WTC11 (cell line): ENCODE data around the gene GJD3. TPM values are rescaled to one million over a fixed set of nuclear protein-coding genes. Genes with fewer than 3 reads are reported as not detected.

Experiments used
- ATAC-seq: fragments of 200-7000 bp; cut with Tn5 transposase; 2 replicates; pipeline ENCODE4 v1.10.0; 2021; ENCODE audit warnings: mild to moderate bottlenecking, moderate library complexity
- CTCF ChIA-PET: fragments of 300-600 bp; sonication (Branson Sonifier 250); formaldehyde crosslinking; loops from one replicate; lab custom pipeline; 2021; ENCODE audit warnings: antibody characterized with exemption; lab: Charles Lee
- POLR2A ChIA-PET: fragments of 350-600 bp; sonication (Branson Sonifier 250); formaldehyde crosslinking; loops from one replicate; lab custom pipeline; 2021; ENCODE audit warnings: antibody characterized with exemption; lab: Charles Lee
- DNase-seq: peaks from one replicate; pipeline ENCODE4 v3.0.0; 2021; ENCODE audit warnings: low spot score
- H3K27ac Mint-ChIP-seq: 2 replicates; pipeline ENCODE4 v1.8.0; 2021; ENCODE audit warnings: mixed read lengths
- H3K27me3 Mint-ChIP-seq: 2 replicates; pipeline ENCODE4 v1.8.0; 2021; ENCODE audit warnings: low read depth, mild to moderate bottlenecking, moderate library complexity, mixed read lengths
- H3K36me3 Mint-ChIP-seq: 2 replicates; pipeline ENCODE4 v1.8.0; 2021; ENCODE audit warnings: mixed read lengths
- H3K4me1 Mint-ChIP-seq: 2 replicates; pipeline ENCODE4 v1.8.0; 2022; ENCODE audit warnings: mixed read lengths
- H3K4me3 Mint-ChIP-seq: 2 replicates; pipeline ENCODE4 v1.8.0; 2021; ENCODE audit warnings: mild to moderate bottlenecking, moderate library complexity, mixed read lengths
- H3K9me3 Mint-ChIP-seq: 2 replicates; pipeline ENCODE4 v1.8.0; 2021; ENCODE audit warnings: mixed read lengths
- CREM ChIP-seq: sonication (generic); formaldehyde crosslinking; IDR thresholded peaks from 2 replicates; pipeline ENCODE4 v1.8.1; 2022; ENCODE audit warnings: mild to moderate bottlenecking, missing genetic modification reagents, moderate library complexity
- ELF4 ChIP-seq: sonication (generic); formaldehyde crosslinking; IDR thresholded peaks from 2 replicates; pipeline ENCODE4 v1.8.1; 2022; ENCODE audit warnings: low read depth, mild to moderate bottlenecking, moderate library complexity, missing genetic modification reagents
- FOXP1 ChIP-seq: sonication (generic); formaldehyde crosslinking; IDR thresholded peaks from 2 replicates; pipeline ENCODE4 v1.8.0; 2022; ENCODE audit warnings: missing genetic modification reagents, mild to moderate bottlenecking, moderate library complexity, borderline replicate concordance
- GABPB1 ChIP-seq: sonication (generic); formaldehyde crosslinking; IDR thresholded peaks from 2 replicates; pipeline ENCODE4 v1.8.1; 2023; ENCODE audit warnings: mild to moderate bottlenecking, missing genetic modification reagents
- HMGA2 ChIP-seq: fragments of 250-450 bp; sonication (Bioruptor Pico); IDR thresholded peaks from 2 replicates; pipeline ENCODE4 v1.4.0; 2021; ENCODE audit warnings: mild to moderate bottlenecking, moderate library complexity
- JAZF1 ChIP-seq: fragments of 250-450 bp; sonication (Bioruptor Pico); IDR thresholded peaks from 2 replicates; pipeline ENCODE4 v1.9.0; 2021; ENCODE audit warnings: moderate library complexity, mild to moderate bottlenecking, inconsistent platforms
- JUN ChIP-seq: sonication (generic); formaldehyde crosslinking; IDR thresholded peaks from 2 replicates; pipeline ENCODE4 v1.8.0; 2023; ENCODE audit warnings: mild to moderate bottlenecking, missing genetic modification reagents
- KAT7 ChIP-seq: sonication (generic); formaldehyde crosslinking; IDR thresholded peaks from 2 replicates; pipeline ENCODE4 v1.8.1; 2023; ENCODE audit warnings: missing genetic modification reagents, mild to moderate bottlenecking, borderline replicate concordance
- NFE2L1 ChIP-seq: sonication (generic); formaldehyde crosslinking; IDR thresholded peaks from 2 replicates; pipeline ENCODE4 v1.8.1; 2023; ENCODE audit warnings: missing genetic modification reagents
- NFYB ChIP-seq: sonication (generic); formaldehyde crosslinking; conservative IDR thresholded peaks from 2 replicates; pipeline ENCODE4 v1.8.0; 2022; ENCODE audit warnings: low read depth, missing genetic modification reagents
- NR1H2 ChIP-seq: sonication (generic); formaldehyde crosslinking; IDR thresholded peaks from 2 replicates; pipeline ENCODE4 v1.9.0; 2021; ENCODE audit warnings: mild to moderate bottlenecking, moderate library complexity, missing genetic modification reagents
- OVOL2 ChIP-seq: fragments of 250-450 bp; sonication (Bioruptor Pico); IDR thresholded peaks from 2 replicates; pipeline ENCODE4 v1.9.0; 2021; ENCODE audit warnings: mild to moderate bottlenecking, borderline replicate concordance
- RELA ChIP-seq: sonication (generic); formaldehyde crosslinking; IDR thresholded peaks from 2 replicates; pipeline ENCODE4 v1.8.1; 2022; ENCODE audit warnings: missing genetic modification reagents, mild to moderate bottlenecking, borderline replicate concordance
- RORB ChIP-seq: fragments of 250-450 bp; sonication (Bioruptor Pico); IDR thresholded peaks from 2 replicates; pipeline ENCODE4 v1.9.0; 2021; ENCODE audit warnings: mild to moderate bottlenecking
- TCF7 ChIP-seq: sonication (generic); formaldehyde crosslinking; IDR thresholded peaks from 2 replicates; pipeline ENCODE4 v1.8.0; 2022; ENCODE audit warnings: mild to moderate bottlenecking, low read depth, missing genetic modification reagents, moderate library complexity
- TP53 ChIP-seq: sonication (generic); formaldehyde crosslinking; IDR thresholded peaks from 2 replicates; pipeline ENCODE4 v1.8.1; 2023; ENCODE audit warnings: mild to moderate bottlenecking, missing genetic modification reagents
- ZNF121 ChIP-seq: sonication (generic); formaldehyde crosslinking; IDR thresholded peaks from 2 replicates; pipeline ENCODE4 v1.8.0; 2023; ENCODE audit warnings: missing genetic modification reagents
- ZNF232 ChIP-seq: sonication (generic); formaldehyde crosslinking; IDR thresholded peaks from 2 replicates; pipeline ENCODE4 v1.8.0; 2022; ENCODE audit warnings: mild to moderate bottlenecking, missing genetic modification reagents
- ZNF423 ChIP-seq: fragments of 250-450 bp; sonication (Bioruptor Pico); IDR thresholded peaks from 2 replicates; pipeline ENCODE4 v2.1.2; 2022; ENCODE audit warnings: mild to moderate bottlenecking, moderate library complexity
- total RNA-seq: library from RNA; stranded (reverse); gene quantifications from 3 replicates; pipeline ENCODE4 v1.2.3, GENCODE V29; 2021
- TF ChIP-seq, protein P1 (sequence below): sonication (generic); formaldehyde crosslinking; IDR thresholded peaks from 2 replicates; pipeline ENCODE4 v1.8.1; 2022; ENCODE audit warnings: mild to moderate bottlenecking, moderate library complexity, missing genetic modification reagents
- TF ChIP-seq, protein P2 (sequence below): sonication (generic); formaldehyde crosslinking; IDR thresholded peaks from 2 replicates; pipeline ENCODE4 v1.8.1; 2022; ENCODE audit warnings: mild to moderate bottlenecking, missing genetic modification reagents, moderate library complexity, borderline replicate concordance
- TF ChIP-seq, protein P3 (sequence below): sonication (generic); formaldehyde crosslinking; conservative IDR thresholded peaks from 2 replicates; pipeline ENCODE4 v1.8.1; 2023; ENCODE audit warnings: mild to moderate bottlenecking, low read depth, missing genetic modification reagents, moderate library complexity
- TF ChIP-seq, protein P4 (sequence below): sonication (generic); formaldehyde crosslinking; IDR thresholded peaks from 2 replicates; pipeline ENCODE4 v1.8.1; 2023; ENCODE audit warnings: mild to moderate bottlenecking, missing genetic modification reagents
- TF ChIP-seq, protein P5 (sequence below): sonication (generic); formaldehyde crosslinking; IDR thresholded peaks from 2 replicates; pipeline ENCODE4 v1.8.1; 2023; ENCODE audit warnings: mild to moderate bottlenecking, moderate library complexity, missing genetic modification reagents
- TF ChIP-seq, protein P6 (sequence below): sonication (generic); formaldehyde crosslinking; IDR thresholded peaks from 2 replicates; pipeline ENCODE4 v1.8.1; 2023; ENCODE audit warnings: mild to moderate bottlenecking, missing genetic modification reagents, moderate library complexity

The GJD3 gene
- total RNA-seq, 1 experiment from 2014 or later, result 2.3 TPM

DNA sequence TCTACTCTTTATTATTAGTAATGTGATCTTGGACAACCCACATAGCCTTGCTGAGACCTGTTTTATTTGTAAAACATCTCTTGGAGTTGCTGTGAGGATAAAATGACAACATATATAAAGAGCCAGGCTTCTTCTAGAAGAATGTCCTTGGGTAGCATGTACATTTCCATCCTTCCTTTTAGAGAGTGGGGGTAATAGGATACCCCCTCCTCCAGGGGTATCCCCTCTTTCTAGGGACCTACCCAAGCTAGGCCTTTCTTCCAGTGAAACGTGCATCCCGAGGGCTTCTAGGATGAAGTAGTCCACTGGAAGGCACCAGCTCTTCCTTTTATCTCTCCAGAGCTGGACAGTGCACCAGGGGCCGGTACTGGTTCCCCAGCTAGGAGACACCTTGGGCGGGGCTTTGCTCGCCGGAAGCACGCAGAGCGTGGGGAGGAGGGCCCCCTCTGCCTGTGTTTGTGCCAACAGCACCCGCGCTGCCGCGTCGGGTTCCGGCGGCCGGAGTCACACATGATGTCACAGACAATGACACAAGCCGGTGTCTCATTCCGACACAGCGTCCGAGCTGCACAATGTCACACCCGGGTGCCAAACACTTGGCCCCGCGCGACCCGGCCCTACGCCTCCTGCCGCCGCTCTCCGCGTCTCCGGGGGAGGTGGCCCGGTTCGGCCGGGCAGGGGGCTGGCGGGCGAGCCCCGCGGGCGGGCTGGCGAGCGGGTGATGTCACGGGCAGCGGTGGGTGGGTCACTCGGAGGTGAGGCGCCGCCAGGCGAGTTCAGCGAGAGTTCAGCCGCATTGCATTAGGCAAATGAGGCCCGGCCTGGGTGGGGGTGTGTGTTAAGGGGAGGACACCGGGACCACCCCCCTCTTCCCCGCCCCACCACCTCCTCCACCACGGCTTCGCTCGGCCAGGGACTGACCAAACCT lies 23.4 kb downstream of the GJD3 start:
- peak; percentile 90 for DNase-seq
- peaks cover 68% of the 10 kb centered on the region for H3K27me3 Mint-ChIP-seq
- H3K4me3 Mint-ChIP-seq, result peak overlapping the region; percentile 76
- H3K4me1 Mint-ChIP-seq, result peaks cover 33% of the 10 kb centered on the region
- H3K27ac Mint-ChIP-seq, result no peak overlapping the region
- ATAC-seq, result peak; percentile 53
- POLR2A ChIA-PET, result interaction anchor here (0.6 to 1.8 kb wide), 2 partner anchors 32 to 277 kb away, joined by 5 read pairs; partner anchors contain the start of gene RARA
- CTCF ChIA-PET, result interaction anchor here (0.7 to 1.3 kb wide), 7 partner anchors 14 to 192 kb away, joined by 3 to 8 read pairs (median 5); no protein-coding TSS in a partner anchor
- H3K36me3 Mint-ChIP-seq, result no peaks in the 10 kb centered on the region
- H3K9me3 Mint-ChIP-seq, result no peaks in the 10 kb centered on the region
- TF ChIP-seq NFYB, result no peak
- TF ChIP-seq NR1H2 (CRISPR knock-in tag), result no peak
- TF ChIP-seq, protein P1, sequence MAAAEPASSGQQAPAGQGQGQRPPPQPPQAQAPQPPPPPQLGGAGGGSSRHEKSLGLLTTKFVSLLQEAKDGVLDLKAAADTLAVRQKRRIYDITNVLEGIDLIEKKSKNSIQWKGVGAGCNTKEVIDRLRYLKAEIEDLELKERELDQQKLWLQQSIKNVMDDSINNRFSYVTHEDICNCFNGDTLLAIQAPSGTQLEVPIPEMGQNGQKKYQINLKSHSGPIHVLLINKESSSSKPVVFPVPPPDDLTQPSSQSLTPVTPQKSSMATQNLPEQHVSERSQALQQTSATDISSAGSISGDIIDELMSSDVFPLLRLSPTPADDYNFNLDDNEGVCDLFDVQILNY (CRISPR knock-in tag), result peak; percentile 62; the same call in 1 of the 2 replicates
- TF ChIP-seq JAZF1 (CRISPR knock-in tag), result no peak
- TF ChIP-seq, protein P2, sequence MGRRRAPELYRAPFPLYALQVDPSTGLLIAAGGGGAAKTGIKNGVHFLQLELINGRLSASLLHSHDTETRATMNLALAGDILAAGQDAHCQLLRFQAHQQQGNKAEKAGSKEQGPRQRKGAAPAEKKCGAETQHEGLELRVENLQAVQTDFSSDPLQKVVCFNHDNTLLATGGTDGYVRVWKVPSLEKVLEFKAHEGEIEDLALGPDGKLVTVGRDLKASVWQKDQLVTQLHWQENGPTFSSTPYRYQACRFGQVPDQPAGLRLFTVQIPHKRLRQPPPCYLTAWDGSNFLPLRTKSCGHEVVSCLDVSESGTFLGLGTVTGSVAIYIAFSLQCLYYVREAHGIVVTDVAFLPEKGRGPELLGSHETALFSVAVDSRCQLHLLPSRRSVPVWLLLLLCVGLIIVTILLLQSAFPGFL (CRISPR knock-in tag), result no peak
- TF ChIP-seq FOXP1 (CRISPR knock-in tag), result peak; percentile 57; the same call in 1 of the 2 replicates
- TF ChIP-seq GABPB1 (CRISPR knock-in tag), result peak; percentile 86
- no peak for TF ChIP-seq HMGA2 (CRISPR knock-in tag)
- no peak for TF ChIP-seq ZNF121 (CRISPR knock-in tag)
- no peak for TF ChIP-seq JUN (CRISPR knock-in tag)
- 0 out of 2 replicates have a peak, but pooled peaks have one; percentile 68 for TF ChIP-seq RELA (CRISPR knock-in tag)
- TF ChIP-seq RORB (CRISPR knock-in tag), result no peak
- 0 out of 2 replicates have a peak, but pooled peaks have one; percentile 43 for TF ChIP-seq KAT7 (CRISPR knock-in tag)
- TF ChIP-seq, protein P3, sequence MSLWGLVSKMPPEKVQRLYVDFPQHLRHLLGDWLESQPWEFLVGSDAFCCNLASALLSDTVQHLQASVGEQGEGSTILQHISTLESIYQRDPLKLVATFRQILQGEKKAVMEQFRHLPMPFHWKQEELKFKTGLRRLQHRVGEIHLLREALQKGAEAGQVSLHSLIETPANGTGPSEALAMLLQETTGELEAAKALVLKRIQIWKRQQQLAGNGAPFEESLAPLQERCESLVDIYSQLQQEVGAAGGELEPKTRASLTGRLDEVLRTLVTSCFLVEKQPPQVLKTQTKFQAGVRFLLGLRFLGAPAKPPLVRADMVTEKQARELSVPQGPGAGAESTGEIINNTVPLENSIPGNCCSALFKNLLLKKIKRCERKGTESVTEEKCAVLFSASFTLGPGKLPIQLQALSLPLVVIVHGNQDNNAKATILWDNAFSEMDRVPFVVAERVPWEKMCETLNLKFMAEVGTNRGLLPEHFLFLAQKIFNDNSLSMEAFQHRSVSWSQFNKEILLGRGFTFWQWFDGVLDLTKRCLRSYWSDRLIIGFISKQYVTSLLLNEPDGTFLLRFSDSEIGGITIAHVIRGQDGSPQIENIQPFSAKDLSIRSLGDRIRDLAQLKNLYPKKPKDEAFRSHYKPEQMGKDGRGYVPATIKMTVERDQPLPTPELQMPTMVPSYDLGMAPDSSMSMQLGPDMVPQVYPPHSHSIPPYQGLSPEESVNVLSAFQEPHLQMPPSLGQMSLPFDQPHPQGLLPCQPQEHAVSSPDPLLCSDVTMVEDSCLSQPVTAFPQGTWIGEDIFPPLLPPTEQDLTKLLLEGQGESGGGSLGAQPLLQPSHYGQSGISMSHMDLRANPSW (CRISPR knock-in tag), result no peak
- 0 out of 2 replicates have a peak, but pooled peaks have one; percentile 59 for TF ChIP-seq CREM (CRISPR knock-in tag)
- TF ChIP-seq, protein P4, sequence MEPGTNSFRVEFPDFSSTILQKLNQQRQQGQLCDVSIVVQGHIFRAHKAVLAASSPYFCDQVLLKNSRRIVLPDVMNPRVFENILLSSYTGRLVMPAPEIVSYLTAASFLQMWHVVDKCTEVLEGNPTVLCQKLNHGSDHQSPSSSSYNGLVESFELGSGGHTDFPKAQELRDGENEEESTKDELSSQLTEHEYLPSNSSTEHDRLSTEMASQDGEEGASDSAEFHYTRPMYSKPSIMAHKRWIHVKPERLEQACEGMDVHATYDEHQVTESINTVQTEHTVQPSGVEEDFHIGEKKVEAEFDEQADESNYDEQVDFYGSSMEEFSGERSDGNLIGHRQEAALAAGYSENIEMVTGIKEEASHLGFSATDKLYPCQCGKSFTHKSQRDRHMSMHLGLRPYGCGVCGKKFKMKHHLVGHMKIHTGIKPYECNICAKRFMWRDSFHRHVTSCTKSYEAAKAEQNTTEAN (CRISPR knock-in tag), result no peak
- TF ChIP-seq ZNF232 (CRISPR knock-in tag), result no peak
- no peak for TF ChIP-seq OVOL2
- TF ChIP-seq, protein P5, sequence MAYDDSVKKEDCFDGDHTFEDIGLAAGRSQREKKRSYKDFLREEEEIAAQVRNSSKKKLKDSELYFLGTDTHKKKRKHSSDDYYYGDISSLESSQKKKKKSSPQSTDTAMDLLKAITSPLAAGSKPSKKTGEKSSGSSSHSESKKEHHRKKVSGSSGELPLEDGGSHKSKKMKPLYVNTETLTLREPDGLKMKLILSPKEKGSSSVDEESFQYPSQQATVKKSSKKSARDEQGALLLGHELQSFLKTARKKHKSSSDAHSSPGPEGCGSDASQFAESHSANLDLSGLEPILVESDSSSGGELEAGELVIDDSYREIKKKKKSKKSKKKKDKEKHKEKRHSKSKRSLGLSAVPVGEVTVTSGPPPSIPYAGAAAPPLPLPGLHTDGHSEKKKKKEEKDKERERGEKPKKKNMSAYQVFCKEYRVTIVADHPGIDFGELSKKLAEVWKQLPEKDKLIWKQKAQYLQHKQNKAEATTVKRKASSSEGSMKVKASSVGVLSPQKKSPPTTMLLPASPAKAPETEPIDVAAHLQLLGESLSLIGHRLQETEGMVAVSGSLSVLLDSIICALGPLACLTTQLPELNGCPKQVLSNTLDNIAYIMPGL (CRISPR knock-in tag), result no peak; the same call in 1 of the 2 replicates
- no peak for TF ChIP-seq ZNF423 (CRISPR knock-in tag)
- no peak for TF ChIP-seq ELF4
- TF ChIP-seq, protein P6, sequence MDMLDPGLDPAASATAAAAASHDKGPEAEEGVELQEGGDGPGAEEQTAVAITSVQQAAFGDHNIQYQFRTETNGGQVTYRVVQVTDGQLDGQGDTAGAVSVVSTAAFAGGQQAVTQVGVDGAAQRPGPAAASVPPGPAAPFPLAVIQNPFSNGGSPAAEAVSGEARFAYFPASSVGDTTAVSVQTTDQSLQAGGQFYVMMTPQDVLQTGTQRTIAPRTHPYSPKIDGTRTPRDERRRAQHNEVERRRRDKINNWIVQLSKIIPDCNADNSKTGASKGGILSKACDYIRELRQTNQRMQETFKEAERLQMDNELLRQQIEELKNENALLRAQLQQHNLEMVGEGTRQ, result no peak; the same call in 1 of the 2 replicates
- TF ChIP-seq TCF7, result no peak
- no peak for TF ChIP-seq TP53 (CRISPR knock-in tag)
- TF ChIP-seq NFE2L1 (CRISPR knock-in tag), result no peak
